Measurements from ENCODE around the gene FAM13A.

DNA sequence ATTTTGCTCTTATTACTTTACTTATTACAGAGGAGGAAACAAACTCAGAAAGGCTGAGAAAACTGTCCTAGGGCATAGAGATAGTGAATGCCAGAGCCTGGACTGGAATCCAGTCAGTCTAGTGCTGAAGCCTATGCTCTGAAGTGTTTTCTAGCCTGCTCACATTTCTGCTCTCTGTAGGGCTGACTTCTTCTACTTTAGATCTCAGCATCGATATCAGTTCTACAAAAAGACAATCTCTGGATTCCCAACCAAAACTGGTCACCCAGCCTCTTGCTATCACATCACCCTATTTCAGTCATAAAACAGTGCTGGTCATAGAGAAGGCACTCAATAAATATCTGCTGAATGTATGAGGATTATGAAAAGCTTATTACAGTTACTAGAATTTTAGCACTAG is 87.2 kb downstream of the FAM13A start:
- TF ChIP-seq POLR2A (IDR thresholded peaks at IDR 0.05), result no peak
- TF ChIP-seq, protein P1, sequence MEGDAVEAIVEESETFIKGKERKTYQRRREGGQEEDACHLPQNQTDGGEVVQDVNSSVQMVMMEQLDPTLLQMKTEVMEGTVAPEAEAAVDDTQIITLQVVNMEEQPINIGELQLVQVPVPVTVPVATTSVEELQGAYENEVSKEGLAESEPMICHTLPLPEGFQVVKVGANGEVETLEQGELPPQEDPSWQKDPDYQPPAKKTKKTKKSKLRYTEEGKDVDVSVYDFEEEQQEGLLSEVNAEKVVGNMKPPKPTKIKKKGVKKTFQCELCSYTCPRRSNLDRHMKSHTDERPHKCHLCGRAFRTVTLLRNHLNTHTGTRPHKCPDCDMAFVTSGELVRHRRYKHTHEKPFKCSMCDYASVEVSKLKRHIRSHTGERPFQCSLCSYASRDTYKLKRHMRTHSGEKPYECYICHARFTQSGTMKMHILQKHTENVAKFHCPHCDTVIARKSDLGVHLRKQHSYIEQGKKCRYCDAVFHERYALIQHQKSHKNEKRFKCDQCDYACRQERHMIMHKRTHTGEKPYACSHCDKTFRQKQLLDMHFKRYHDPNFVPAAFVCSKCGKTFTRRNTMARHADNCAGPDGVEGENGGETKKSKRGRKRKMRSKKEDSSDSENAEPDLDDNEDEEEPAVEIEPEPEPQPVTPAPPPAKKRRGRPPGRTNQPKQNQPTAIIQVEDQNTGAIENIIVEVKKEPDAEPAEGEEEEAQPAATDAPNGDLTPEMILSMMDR (IDR thresholded peaks at IDR 0.05), result no peak

Data from esophagus squamous epithelium (tissue), 4 donors.